Measurements from ENCODE around the gene FOXP1. TPM values are rescaled to one million over a fixed set of nuclear protein-coding genes. Genes with fewer than 3 reads are reported as not detected.

Gene FOXP1
- total RNA-seq, 1 experiment from 2014 or later: 334 TPM

GRCh38 chr3:71585131-71585530 is 1.6 kb upstream of the FOXP1 start:
- H3K4me2 ChIP-seq (ENCODE audit: low read depth, low read length, poor library complexity, severe bottlenecking): peak overlapping the region; percentile 93
- H4K20me1 ChIP-seq (ENCODE audit: insufficient read depth, low read depth, low read length): no peaks in the 10 kb centered on the region
- H3K9ac ChIP-seq (ENCODE audit: low read length): peak overlapping the region; percentile 98
- no peaks in the 10 kb centered on the region for H3K27me3 ChIP-seq (ENCODE audit: low read length)
- peaks cover 55% of the 10 kb centered on the region for H3K4me1 ChIP-seq (ENCODE audit: low read length)
- H2AFZ ChIP-seq (ENCODE audit: low read length): no peak overlapping the region
- no peaks in the 10 kb centered on the region for H3K9me2 ChIP-seq (replicated peaks; ENCODE audit: insufficient read depth, low read length)
- H3K4me3 ChIP-seq (ENCODE audit: low read length): peak overlapping the region; percentile 62
- peaks cover 26% of the 10 kb centered on the region for H3K79me2 ChIP-seq (ENCODE audit: low read length)
- peak overlapping the region; percentile 77 for H3K27ac ChIP-seq (ENCODE audit: low read length)
- DNase-seq: peak; percentile 72
- H3K9me3 ChIP-seq (ENCODE audit: low read length): no peaks in the 10 kb centered on the region
- H3K36me3 ChIP-seq (ENCODE audit: insufficient read depth, low read length): no peaks in the 10 kb centered on the region

- Histone ChIP-seq H3K4me1 (ENCODE audit: low read length) (peaks cover 62% of the 10 kb centered on the region), H2AFZ (ENCODE audit: low read length) (no peak overlapping the region), H3K9ac (ENCODE audit: low read length) (peak overlapping the region; percentile 98), H3K4me2 (ENCODE audit: low read depth, low read length, poor library complexity, severe bottlenecking) (peak overlapping the region; percentile 93), H3K79me2 (ENCODE audit: low read length) (peaks cover 32% of the 10 kb centered on the region), H3K9me3 (ENCODE audit: low read length) (no peaks in the 10 kb centered on the region), H3K9me2 (replicated peaks; ENCODE audit: insufficient read depth, low read length) (no peaks in the 10 kb centered on the region), H3K27ac (ENCODE audit: low read length) (peak overlapping the region; percentile 77), H3K36me3 (ENCODE audit: insufficient read depth, low read length) (no peaks in the 10 kb centered on the region), H3K4me3 (ENCODE audit: low read length) (peak overlapping the region; percentile 62), H4K20me1 (ENCODE audit: insufficient read depth, low read depth, low read length) (no peaks in the 10 kb centered on the region), H3K27me3 (ENCODE audit: low read length) (no peaks in the 10 kb centered on the region)
- DNase-seq: peak; percentile 67
These were observed 975 bp upstream of the FOXP1 start for GRCh38 chr3:71584394-71585011.

DNA sequence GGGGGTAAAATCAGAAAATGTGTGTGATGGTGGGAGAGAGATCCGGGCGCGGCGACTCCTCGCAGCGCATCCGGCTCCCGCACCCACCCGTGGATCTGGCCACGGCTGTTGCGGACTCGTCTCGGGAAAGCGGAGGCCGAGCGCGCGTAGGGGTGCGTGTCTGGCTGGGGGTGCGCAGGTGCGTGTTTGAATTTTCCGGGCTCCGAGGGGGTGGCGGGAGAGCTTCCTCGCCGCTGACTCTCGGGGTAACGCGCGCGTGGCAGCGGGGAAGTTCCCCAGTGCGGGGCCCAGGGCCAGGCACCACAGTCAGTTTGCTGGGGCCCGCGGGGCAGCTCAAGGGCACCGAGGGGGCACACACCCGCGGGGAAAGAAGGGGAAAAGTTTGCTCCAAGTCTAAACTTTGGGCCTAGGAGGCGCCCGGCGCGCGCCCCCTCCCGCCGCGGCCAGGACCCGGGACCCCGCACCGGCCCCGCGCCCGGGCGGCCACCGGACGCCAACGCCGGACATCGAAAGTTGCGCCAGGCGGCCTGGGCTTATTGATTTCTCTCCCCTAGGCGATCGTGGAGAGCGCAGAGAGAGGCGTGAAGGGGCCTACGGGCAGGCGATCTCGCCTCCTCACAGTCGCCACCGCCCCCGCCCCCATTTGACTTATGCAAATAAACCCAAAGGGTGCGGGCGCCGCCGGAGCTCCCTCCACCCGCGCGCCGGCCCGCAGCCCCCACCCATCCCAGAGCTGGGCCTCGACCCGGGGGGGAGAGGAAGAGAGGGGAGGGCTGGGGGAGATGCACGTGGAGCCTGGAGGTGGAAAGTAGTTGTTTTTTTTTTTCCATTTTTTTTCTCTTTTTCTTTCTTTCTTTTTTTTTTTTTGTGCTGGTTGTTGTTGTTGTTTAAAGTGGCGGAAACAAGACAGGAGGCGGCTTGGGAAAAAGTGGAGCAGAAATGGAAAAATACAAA is 639 bp downstream of the FOXP1 start:
- Histone ChIP-seq H4K20me1 (ENCODE audit: insufficient read depth, low read depth, low read length) (no peaks in the 10 kb centered on the region), H3K27me3 (ENCODE audit: low read length) (no peaks in the 10 kb centered on the region), H3K4me2 (ENCODE audit: low read depth, low read length, poor library complexity, severe bottlenecking) (peak overlapping the region; percentile 93), H3K4me1 (ENCODE audit: low read length) (peaks cover 64% of the 10 kb centered on the region), H3K79me2 (ENCODE audit: low read length) (peaks cover 48% of the 10 kb centered on the region), H3K36me3 (ENCODE audit: insufficient read depth, low read length) (no peaks in the 10 kb centered on the region), H3K4me3 (ENCODE audit: low read length) (peak overlapping the region; percentile 81), H3K9me2 (replicated peaks; ENCODE audit: insufficient read depth, low read length) (no peaks in the 10 kb centered on the region), H3K27ac (ENCODE audit: low read length) (peak overlapping the region; percentile 97), H3K9me3 (ENCODE audit: low read length) (no peaks in the 10 kb centered on the region), H2AFZ (ENCODE audit: low read length) (no peak overlapping the region), H3K9ac (ENCODE audit: low read length) (peak overlapping the region; percentile 98)
- DNase-seq: peak; percentile 96

- no peak overlapping the region for H2AFZ ChIP-seq (ENCODE audit: low read length)
- peak overlapping the region; percentile 93 for H3K4me2 ChIP-seq (ENCODE audit: low read depth, low read length, poor library complexity, severe bottlenecking)
- peaks cover 64% of the 10 kb centered on the region for H3K4me1 ChIP-seq (ENCODE audit: low read length)
- H3K27me3 ChIP-seq (ENCODE audit: low read length): no peaks in the 10 kb centered on the region
- H3K4me3 ChIP-seq (ENCODE audit: low read length): peak overlapping the region; percentile 81
- H3K9me2 ChIP-seq (replicated peaks; ENCODE audit: insufficient read depth, low read length): no peaks in the 10 kb centered on the region
- H3K79me2 ChIP-seq (ENCODE audit: low read length): peaks cover 56% of the 10 kb centered on the region
- peak overlapping the region; percentile 98 for H3K9ac ChIP-seq (ENCODE audit: low read length)
- peak overlapping the region; percentile 97 for H3K27ac ChIP-seq (ENCODE audit: low read length)
- peaks cover 5% of the 10 kb centered on the region; the same call in 1 of the 2 replicates for H3K36me3 ChIP-seq (ENCODE audit: insufficient read depth, low read length)
- peak; percentile 98 for DNase-seq
- no peaks in the 10 kb centered on the region for H4K20me1 ChIP-seq (ENCODE audit: insufficient read depth, low read depth, low read length)
- no peaks in the 10 kb centered on the region for H3K9me3 ChIP-seq (ENCODE audit: low read length)
These were observed 1.4 kb downstream of the FOXP1 start for GRCh38 chr3:71582036-71582611.

DNA sequence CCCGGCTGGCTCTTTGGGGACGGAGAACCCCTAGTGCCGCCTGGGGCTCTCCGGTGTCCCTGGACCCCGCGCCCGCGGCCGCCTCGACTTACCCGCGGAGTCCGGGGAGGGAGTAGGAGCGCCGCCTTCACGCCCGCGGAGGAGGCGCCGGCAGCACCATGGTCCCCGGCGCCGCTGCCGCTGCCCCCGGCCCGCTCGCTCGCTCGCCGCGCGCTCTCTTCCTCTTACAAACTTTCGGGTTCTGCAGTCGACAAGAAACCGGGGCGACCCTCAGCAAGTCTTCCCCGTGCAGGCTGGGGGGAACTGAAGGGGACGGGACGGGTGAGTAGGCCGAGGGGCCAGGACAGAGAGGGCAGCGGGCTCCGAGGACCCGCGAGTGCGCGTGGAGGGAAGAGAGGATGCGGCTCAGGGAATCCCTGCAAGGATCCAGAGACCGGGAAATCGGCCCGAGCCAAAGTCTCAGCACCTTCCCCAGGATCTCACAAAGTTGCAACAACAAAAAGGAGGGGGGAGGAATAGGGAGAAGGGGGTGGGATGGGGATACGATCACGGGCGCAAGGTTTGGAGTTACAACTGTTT is 2.0 kb downstream of the FOXP1 start:
- H3K4me3 ChIP-seq (ENCODE audit: low read length): peak overlapping the region; percentile 81

GRCh38 chr3:71580636-71581456 is 2.7 kb downstream of the FOXP1 start:
- H3K9me2 ChIP-seq (replicated peaks; ENCODE audit: insufficient read depth, low read length): no peaks in the 10 kb centered on the region
- H3K27ac ChIP-seq (ENCODE audit: low read length): peak overlapping the region; percentile 97
- no peaks in the 10 kb centered on the region for H4K20me1 ChIP-seq (ENCODE audit: insufficient read depth, low read depth, low read length)
- H2AFZ ChIP-seq (ENCODE audit: low read length): no peak overlapping the region
- peak overlapping the region; percentile 81 for H3K4me3 ChIP-seq (ENCODE audit: low read length)
- H3K9me3 ChIP-seq (ENCODE audit: low read length): no peaks in the 10 kb centered on the region
- H3K79me2 ChIP-seq (ENCODE audit: low read length): peaks cover 69% of the 10 kb centered on the region
- H3K27me3 ChIP-seq (ENCODE audit: low read length): no peaks in the 10 kb centered on the region
- peak; percentile 77 for DNase-seq
- peak overlapping the region; percentile 93 for H3K4me2 ChIP-seq (ENCODE audit: low read depth, low read length, poor library complexity, severe bottlenecking)
- peaks cover 64% of the 10 kb centered on the region for H3K4me1 ChIP-seq (ENCODE audit: low read length)
- peaks cover 10% of the 10 kb centered on the region; the same call in 1 of the 2 replicates for H3K36me3 ChIP-seq (ENCODE audit: insufficient read depth, low read length)
- peak overlapping the region; percentile 98 for H3K9ac ChIP-seq (ENCODE audit: low read length)

More for the DNA sequence above, 2.0 kb downstream of the FOXP1 start:
- Histone ChIP-seq H3K36me3 (ENCODE audit: insufficient read depth, low read length) (peaks cover 8% of the 10 kb centered on the region; the same call in 1 of the 2 replicates), H3K9me2 (replicated peaks; ENCODE audit: insufficient read depth, low read length) (no peaks in the 10 kb centered on the region), H4K20me1 (ENCODE audit: insufficient read depth, low read depth, low read length) (no peaks in the 10 kb centered on the region), H3K27ac (ENCODE audit: low read length) (peak overlapping the region; percentile 97), H2AFZ (ENCODE audit: low read length) (no peak overlapping the region), H3K9ac (ENCODE audit: low read length) (peak overlapping the region; percentile 98), H3K79me2 (ENCODE audit: low read length) (peaks cover 62% of the 10 kb centered on the region), H3K4me2 (ENCODE audit: low read depth, low read length, poor library complexity, severe bottlenecking) (peak overlapping the region; percentile 93), H3K4me1 (ENCODE audit: low read length) (peaks cover 64% of the 10 kb centered on the region), H3K27me3 (ENCODE audit: low read length) (no peaks in the 10 kb centered on the region), H3K9me3 (ENCODE audit: low read length) (no peaks in the 10 kb centered on the region)
- peak; percentile 84 for DNase-seq

GRCh38 chr3:71579935-71580406 is 3.6 kb downstream of the FOXP1 start:
- no peaks in the 10 kb centered on the region for H3K27me3 ChIP-seq (ENCODE audit: low read length)
- peak; percentile 83 for DNase-seq
- H3K9me3 ChIP-seq (ENCODE audit: low read length): no peaks in the 10 kb centered on the region
- no peaks in the 10 kb centered on the region for H3K9me2 ChIP-seq (replicated peaks; ENCODE audit: insufficient read depth, low read length)
- peak overlapping the region; percentile 97 for H3K27ac ChIP-seq (ENCODE audit: low read length)
- peak overlapping the region; percentile 81 for H3K4me3 ChIP-seq (ENCODE audit: low read length)
- H4K20me1 ChIP-seq (ENCODE audit: insufficient read depth, low read depth, low read length): no peaks in the 10 kb centered on the region
- no peak overlapping the region for H2AFZ ChIP-seq (ENCODE audit: low read length)
- peaks cover 78% of the 10 kb centered on the region for H3K79me2 ChIP-seq (ENCODE audit: low read length)
- peaks cover 17% of the 10 kb centered on the region; the same call in 1 of the 2 replicates for H3K36me3 ChIP-seq (ENCODE audit: insufficient read depth, low read length)
- peak overlapping the region; percentile 93 for H3K4me2 ChIP-seq (ENCODE audit: low read depth, low read length, poor library complexity, severe bottlenecking)
- peak overlapping the region; percentile 98 for H3K9ac ChIP-seq (ENCODE audit: low read length)
- H3K4me1 ChIP-seq (ENCODE audit: low read length): peaks cover 64% of the 10 kb centered on the region
